NCI-H1105 (cell line): Measurements from ENCODE around the gene KRT33B.
"Not testable (repeated sequence)": the region's sequence is repeated elsewhere in the genome, so short reads cannot be mapped to it uniquely, and the experiment has no call there.

Experiments
- DNase-seq: peaks from one replicate; lab custom pipeline; 2025; lab: John Stamatoyannopoulos, UW

The KRT33B gene

DNA sequence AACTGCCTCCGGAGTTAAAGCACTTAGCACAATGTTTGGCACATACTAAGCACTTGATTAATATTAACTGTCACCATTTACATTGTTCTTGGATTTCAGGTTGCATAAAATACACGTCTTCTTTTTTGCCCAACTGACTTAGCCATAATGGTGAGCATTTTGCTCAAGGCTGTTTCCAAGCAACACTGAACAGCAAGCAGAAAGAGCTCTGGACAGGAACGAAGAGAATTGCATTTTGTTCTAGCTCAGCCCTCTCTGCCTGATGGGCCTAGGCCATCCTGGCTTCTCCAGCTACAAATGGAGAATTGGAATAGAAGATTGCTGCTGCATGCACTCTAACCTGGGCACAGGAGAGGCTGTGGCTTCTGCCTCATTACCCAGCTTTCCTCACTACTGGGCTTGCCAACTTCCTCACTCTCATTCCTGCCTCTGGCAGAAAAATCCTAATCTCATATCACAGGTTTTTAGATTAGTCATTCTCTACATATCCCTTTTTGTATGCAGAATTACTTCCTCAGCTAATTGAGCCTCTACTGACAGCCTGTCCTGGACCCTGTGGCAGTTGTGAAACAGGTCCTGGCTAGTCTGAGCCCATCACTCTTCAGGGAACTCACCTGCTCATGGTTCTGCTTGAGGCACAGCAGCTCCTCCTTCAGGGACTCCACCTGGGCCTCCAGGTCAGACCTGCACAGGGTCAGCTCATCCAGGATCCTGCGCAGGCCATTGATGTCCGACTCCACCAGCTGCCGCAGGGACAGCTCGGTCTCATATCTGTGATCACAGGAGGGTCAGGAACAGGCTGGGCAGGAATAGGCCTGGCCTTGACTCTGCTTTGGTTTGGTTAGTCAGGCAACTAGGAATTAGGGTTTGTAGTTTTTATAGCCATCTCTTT lies 21.5 kb downstream of the KRT33B start:
- DNase-seq = no peak

GRCh38 chr17:41346421-41346820 lies 23.2 kb downstream of the KRT33B start:
- DNase-seq = not testable (repeated sequence)

GRCh38 chr17:41345992-41346391 lies 23.6 kb downstream of the KRT33B start:
- DNase-seq = no peak

DNA sequence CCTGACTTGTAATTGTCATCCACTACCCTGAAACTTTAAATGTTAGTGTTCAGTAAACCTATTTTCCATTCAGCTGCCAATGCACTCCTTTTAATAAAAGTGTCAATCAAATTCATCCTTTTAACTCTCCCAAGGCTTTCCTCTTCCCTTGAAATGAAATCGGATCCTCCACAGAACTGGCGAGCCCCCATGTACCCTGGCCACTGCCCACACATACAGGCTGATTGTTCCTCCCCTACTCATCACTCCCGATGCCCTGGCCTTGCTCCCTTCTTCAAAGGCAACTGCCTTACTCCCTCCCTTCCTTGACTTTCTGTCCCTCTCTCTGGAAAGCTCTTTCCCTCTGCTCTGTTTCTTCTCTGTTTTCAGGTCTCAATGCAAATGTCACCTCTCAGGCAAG lies 26.6 kb downstream of the KRT33B start:
- DNase-seq = no peak

- DNase-seq = no peak
Observed at GRCh38 chr17:41340934-41341861, 28.4 kb downstream of the KRT33B start.

- no peak for DNase-seq
Observed at GRCh38 chr17:41340494-41340893, 29.1 kb downstream of the KRT33B start.

- DNase-seq = no peak
Observed at GRCh38 chr17:41339571-41340172, 29.9 kb downstream of the KRT33B start.

DNA sequence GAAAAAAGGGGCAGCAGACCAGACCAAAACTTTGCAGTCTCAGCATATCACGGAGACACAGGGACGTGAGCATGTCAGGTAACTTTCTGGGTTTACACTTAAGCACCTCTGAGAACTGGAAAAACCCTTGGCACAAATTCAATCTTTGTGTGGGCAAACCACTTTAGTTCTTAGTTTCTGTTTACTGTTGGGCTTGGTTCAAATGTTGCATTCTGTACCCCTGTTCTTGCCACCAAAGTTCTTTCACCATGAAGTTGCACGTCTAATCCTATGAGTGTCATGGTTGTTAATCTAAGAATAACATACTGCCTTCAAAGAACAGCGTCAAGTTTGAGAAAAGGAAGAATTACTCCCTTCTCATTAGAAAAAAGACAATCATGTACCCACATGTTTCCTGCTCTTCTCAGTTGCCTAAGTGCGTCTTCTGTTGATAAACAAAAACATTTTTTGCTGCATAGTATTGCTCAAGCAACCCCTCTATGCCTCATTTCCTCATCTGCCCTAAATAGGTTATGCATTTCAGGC lies 30.6 kb downstream of the KRT33B start:
- DNase-seq = no peak

DNA sequence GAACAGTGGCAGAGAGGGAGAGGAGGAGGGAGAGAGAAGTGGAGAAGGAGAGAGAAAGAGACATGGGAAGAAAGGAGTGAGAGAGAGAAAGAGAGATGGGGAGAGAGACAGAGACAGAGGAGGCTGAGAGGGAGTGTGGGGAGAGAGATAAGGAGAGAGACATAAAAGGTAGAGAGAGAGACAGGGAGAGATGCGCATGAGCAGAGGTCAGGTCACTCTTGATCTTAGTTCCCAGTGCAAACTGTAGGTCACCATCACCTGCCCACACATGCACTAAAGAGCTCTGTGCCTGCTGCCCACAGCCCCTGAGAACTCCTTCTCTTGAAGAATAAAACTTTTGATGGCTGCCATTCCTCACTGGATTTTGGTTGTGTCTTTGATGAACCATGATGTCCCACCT lies 33.9 kb downstream of the KRT33B start:
- DNase-seq = no peak

DNA sequence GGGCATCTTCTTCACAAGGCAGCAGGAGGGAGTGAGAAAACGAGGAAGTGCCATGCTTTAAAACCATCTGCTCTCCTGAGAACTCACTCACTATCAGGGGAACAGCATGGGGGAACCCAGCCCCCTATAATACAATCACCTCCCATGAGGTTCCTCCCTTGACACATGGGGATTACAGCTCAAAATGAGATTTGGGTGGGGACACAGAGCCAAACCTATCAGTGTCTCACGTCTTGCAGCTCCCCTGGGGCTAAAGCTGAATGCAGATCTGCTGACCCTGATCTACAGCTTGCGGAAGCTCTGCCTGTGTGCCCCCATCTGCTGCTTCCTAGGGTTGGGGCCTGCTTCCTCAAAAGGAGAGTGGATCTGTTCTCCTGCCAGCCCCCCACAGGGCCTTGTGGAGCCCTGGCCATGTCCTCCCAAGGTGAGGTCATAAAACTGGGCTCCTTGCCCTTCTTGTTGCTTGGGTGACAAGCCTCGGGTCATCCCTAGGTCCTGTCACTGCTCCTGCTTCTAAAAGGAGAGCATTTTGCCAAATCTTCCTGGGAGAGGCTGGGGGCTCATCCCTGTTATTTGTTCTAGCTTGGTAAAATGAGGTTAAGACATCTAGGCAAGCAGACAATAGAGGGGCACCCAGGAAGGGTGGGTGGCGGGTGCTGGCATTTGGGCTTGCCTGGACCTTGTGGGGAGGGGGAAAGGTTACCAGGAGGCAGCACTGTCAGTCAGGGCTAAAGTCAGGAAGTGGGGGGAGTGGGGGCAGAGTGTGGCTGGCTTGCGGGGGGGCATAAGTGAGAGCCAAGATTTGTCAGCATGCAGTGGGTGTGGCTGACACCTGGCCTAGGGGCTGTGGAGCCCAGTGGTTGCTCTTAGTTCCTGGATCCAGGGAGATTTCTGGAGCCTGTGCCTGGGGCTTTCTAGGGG lies 35.0 kb downstream of the KRT33B start:
- no peak for DNase-seq

DNA sequence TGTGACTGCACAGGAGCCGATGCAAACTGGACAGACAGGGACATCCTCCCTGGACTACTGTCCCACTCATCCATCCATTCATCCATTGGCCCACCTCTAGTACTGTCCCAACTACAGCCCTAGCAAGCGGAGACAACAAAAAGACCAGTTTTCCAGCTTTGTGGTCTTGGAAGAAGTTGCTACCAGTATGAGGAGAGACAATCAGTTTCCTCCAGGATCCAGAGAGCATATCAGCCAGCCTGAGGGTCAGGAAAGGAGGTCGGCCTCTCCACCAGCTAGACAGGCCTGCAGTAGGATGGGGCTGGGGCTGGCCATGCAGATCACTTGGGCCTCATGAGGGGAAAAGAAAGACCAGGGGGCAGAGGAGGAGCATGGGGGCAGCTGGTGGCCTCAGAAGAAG lies 35.8 kb downstream of the KRT33B start:
- no peak for DNase-seq

DNA sequence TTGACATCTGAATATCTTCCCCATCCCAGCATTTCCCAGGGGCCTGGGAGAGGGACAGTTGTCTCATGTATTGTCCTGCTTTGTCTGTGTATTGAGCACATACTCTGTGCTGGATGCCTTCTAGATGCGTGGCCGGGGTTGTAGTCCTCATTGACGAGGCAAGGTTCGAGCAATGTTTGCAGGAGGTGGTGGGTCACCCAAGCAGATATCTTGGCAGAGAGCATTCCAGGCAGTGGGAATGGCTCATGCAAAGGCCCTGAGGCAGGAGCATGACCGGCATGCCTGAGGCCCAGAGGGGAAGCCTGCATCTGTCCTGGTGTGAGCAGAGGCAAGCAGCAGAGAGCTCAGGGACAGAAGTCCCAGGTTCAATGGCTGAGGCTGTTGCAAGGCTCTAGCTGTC lies 36.5 kb downstream of the KRT33B start:
- no peak for DNase-seq

DNA sequence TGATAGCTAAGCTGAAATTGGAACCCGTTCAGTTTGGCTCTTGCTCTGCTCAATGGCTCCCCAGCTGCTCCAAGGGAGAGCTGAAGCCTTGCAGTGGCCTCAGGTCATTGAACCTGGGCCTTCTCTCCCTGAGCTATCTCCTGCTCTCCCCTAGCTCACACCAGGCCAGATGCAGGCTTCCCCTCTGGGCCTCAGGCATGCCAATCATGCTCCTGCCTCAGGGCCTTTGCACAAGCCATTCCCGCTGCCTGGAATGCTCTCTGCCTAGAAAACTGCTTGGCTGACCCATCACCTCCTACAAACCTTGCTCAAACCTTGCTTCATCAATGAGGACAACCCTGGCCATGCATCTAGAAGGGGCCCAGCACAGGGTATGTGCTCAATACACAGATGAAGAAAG lies 37.4 kb downstream of the KRT33B start:
- no peak for DNase-seq

DNA sequence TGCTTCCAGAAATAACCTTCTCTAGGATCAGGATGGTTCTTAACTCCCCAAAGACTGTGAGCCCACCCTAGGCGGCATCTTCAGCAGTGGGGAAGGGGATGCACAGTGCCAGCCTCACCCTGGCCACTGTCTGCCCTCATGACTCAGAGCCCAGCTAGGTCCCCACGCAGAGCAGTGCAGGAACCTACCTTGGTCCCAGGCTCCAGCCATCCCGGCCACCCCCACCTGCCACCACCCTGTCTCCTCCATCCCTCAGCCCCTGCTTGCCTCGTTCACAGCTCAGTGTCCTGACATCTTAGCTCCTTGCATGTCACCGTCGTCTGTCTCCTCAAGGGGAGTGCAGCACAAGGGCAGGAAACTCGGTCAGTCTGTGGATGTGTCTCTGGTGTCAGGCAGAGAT lies 38.0 kb downstream of the KRT33B start:
- DNase-seq = no peak

- peak; percentile 21 for DNase-seq
Observed at GRCh38 chr17:41329279-41329948, 40.2 kb downstream of the KRT33B start.

DNA sequence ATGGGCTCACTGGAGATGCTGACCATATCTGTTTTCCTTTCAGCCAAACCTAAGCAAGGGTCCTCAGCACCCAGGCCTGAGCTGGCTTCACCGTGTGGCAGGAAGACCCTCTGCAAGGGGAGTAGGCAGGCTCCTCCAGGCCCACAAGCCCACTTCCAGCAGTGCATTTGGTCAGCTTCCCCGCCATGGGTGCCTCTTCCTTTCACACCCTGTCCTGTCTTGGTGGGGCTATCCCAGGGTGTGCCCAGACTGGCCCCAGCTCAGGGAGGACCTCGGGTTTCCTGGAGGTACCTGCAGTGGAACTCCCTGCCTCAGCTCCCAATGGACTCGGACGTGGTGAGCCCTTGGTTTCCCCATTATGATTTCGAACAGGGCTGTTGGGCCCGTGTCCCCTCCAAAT lies 41.4 kb downstream of the KRT33B start:
- no peak for DNase-seq

- DNase-seq = no peak
Observed at GRCh38 chr17:41327411-41328120, 42.0 kb downstream of the KRT33B start.

DNA sequence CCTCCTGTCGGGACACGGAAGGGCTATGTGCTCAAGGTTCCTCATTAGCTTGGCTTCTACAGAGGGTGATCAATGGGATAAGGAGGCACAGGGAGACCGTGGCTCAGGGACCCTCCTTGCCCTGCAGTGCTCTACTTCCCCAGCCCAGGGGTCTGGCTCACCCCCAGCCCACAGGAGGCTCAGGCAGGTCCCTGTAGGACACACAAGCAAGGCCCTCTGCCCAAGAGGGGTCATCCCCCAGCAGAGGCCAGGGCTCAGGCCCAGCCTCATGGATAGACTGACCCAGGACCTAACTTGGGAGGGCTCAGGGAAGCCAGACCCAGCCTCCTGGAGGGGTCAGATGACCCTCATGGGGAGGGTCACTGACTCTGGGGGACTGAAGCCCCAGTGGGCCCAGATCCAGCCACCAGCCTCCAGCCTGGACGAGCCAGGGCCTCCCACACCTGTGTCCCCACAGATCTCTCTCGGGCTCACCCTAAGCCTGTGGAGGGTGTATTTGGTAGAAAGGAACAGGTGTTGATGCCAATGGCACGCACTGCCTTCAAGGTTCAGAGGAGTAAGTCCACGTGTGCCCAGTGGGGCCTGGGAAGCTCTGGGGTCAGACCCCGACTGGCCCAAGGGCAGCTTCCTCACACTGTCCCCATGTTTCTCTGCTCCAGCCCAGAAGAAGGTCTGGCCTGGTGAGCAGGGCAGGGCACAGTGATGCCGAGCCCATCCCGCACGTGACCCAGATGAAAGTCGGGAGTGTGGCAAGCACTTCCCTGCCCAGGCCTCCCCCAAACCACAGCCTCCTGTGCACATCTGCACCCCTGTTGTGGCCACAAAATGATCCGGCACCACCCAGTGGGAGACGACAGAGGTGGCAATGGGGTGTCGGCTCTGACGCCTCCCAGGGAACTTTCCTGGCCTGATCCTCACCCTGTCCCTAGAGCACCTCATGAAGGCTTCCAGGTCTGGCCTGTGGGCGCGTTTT lies 43.2 kb downstream of the KRT33B start:
- DNase-seq = no peak

DNA sequence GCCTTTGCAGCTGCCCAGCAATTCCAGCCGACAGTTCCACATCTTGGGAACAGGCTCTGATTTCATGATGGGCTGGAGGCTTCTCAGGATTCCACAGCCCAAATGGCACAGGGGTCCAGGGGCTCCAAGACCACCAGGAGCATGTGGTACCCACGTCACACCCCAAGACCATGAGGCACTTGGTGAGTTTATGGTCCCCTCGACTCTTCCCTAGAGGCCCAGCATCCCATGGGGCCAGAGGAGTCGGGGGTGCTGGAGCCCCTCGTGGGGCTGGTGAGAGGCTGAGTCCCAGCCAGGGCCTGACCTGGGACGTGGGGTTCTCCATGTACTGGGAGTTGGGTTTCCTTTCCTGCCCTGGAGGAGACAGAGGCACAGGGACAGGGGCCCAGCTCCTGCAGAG lies 44.0 kb downstream of the KRT33B start:
- DNase-seq = no peak
